Neutrophil (primary cell): ENCODE data around the gene CCL28.

Source experiments
- H3K27ac ChIP-seq: fragments of 200-600 bp; sonication (generic); 2 replicates; pipeline ENCODE4 v1.5.1; 2016; ENCODE audit warnings: mild to moderate bottlenecking, moderate library complexity
- H3K27me3 ChIP-seq: fragments of 200-600 bp; sonication (generic); 2 replicates; pipeline ENCODE4 v1.6.0; 2016; ENCODE audit warnings: mild to moderate bottlenecking
- H3K36me3 ChIP-seq: fragments of 200-600 bp; sonication (generic); 2 replicates; pipeline ENCODE4 v1.5.1; 2017
- H3K4me1 ChIP-seq, 2 experiments: fragments of 200-600 bp in 1 of 2; sonication (generic) in 1 of 2; 1 replicate in 1 of 2; 2 replicates in 1 of 2; pipeline versions ENCODE4 v1.5.1 to v1.6.1; 2013 to 2016; ENCODE audit warnings: low read depth in 1 of 2, low read length in 1 of 2, mild to moderate bottlenecking in 1 of 2, moderate library complexity in 1 of 2; ENCODE audit not compliant: control insufficient read depth in 1 of 2, insufficient read depth in 1 of 2
- H3K4me3 ChIP-seq, 2 experiments: fragments of 200-600 bp in 1 of 2; sonication (generic) in 1 of 2; 1 replicate in 1 of 2; 2 replicates in 1 of 2; pipeline ENCODE4 v1.5.1; 2013 to 2016; ENCODE audit warnings: low read depth in 1 of 2, low read length in 1 of 2, mild to moderate bottlenecking in 1 of 2, moderate library complexity in 1 of 2
- H3K9me3 ChIP-seq: fragments of 200-600 bp; sonication (generic); 2 replicates; pipeline ENCODE4 v1.5.1; 2016
- CTCF ChIP-seq: fragments of 200-600 bp; sonication (generic); IDR thresholded peaks from 2 replicates; pipeline ENCODE4 v1.5.1; 2016; ENCODE audit warnings: antibody characterized with exemption

Gene CCL28

GRCh38 chr5:43363445-43364152 is 48.6 kb downstream of the CCL28 start:
- Histone ChIP-seq H3K9me3 (no peaks in the 10 kb centered on the region), H3K4me1 (no peaks in the 10 kb centered on the region), H3K4me3 (no peak overlapping the region), H3K36me3 (no peaks in the 10 kb centered on the region), H3K27ac (no peak overlapping the region), H3K27me3 (no peaks in the 10 kb centered on the region)
- TF ChIP-seq CTCF, result no peak

- H3K36me3 ChIP-seq, result no peaks in the 10 kb centered on the region
- H3K4me1 ChIP-seq, result no peaks in the 10 kb centered on the region
- no peak overlapping the region for H3K4me3 ChIP-seq
- TF ChIP-seq CTCF, result no peak
- H3K27ac ChIP-seq, result no peak overlapping the region
- no peaks in the 10 kb centered on the region for H3K9me3 ChIP-seq
- no peaks in the 10 kb centered on the region for H3K27me3 ChIP-seq
Measured at GRCh38 chr5:43362725-43363435, 49.3 kb downstream of the CCL28 start.

GRCh38 chr5:43358726-43359125 is 53.5 kb downstream of the CCL28 start:
- no peaks in the 10 kb centered on the region for H3K9me3 ChIP-seq
- H3K36me3 ChIP-seq, result no peaks in the 10 kb centered on the region
- no peaks in the 10 kb centered on the region for H3K27me3 ChIP-seq
- no peak overlapping the region for H3K27ac ChIP-seq
- no peak for TF ChIP-seq CTCF
- H3K4me1 ChIP-seq, result no peaks in the 10 kb centered on the region
- H3K4me3 ChIP-seq, result no peak overlapping the region

- no peak for TF ChIP-seq CTCF
- Histone ChIP-seq H3K4me1 (no peaks in the 10 kb centered on the region), H3K36me3 (no peaks in the 10 kb centered on the region), H3K4me3 (no peak overlapping the region), H3K27me3 (no peaks in the 10 kb centered on the region), H3K9me3 (no peaks in the 10 kb centered on the region), H3K27ac (no peak overlapping the region)
Measured at GRCh38 chr5:43358301-43358700, 53.9 kb downstream of the CCL28 start.

- Histone ChIP-seq H3K27ac (no peak overlapping the region), H3K4me3 (no peak overlapping the region), H3K4me1 (no peaks in the 10 kb centered on the region), H3K36me3 (no peaks in the 10 kb centered on the region), H3K9me3 (no peaks in the 10 kb centered on the region), H3K27me3 (no peaks in the 10 kb centered on the region)
- TF ChIP-seq CTCF, result no peak
Measured at GRCh38 chr5:43357878-43358281, 54.3 kb downstream of the CCL28 start.
